GM18868 (cell line): ENCODE measurements around the gene TBC1D19.
A peak's percentile ranks its signal among the peaks of the same experiment; 100 is the strongest.

Source experiments
- ATAC-seq: cut with Tn5 transposase; IDR thresholded peaks from one replicate; pipeline ENCODE4 v1.9.1; 2021; ENCODE audit warnings: mild to moderate bottlenecking, moderate library complexity; ENCODE audit not compliant: unreplicated experiment

Gene TBC1D19

GRCh38 chr4:26729027-26729426 is 145.1 kb downstream of the TBC1D19 start:
- no peak for ATAC-seq

GRCh38 chr4:26729547-26729946 is 145.7 kb downstream of the TBC1D19 start:
- no peak for ATAC-seq

- ATAC-seq: peak; percentile 96
Measured at GRCh38 chr4:26731351-26732035, 147.6 kb downstream of the TBC1D19 start.

GRCh38 chr4:26732356-26732755 is 148.5 kb downstream of the TBC1D19 start:
- no peak for ATAC-seq

- no peak for ATAC-seq
Measured at GRCh38 chr4:26736621-26737020, 152.7 kb downstream of the TBC1D19 start.

GRCh38 chr4:26737385-26737784 is 153.5 kb downstream of the TBC1D19 start:
- ATAC-seq: no peak

- no peak for ATAC-seq
Measured at GRCh38 chr4:26741491-26741871, 157.6 kb downstream of the TBC1D19 start.

- ATAC-seq: peak; percentile 99
Measured at GRCh38 chr4:26746802-26747213, 162.9 kb downstream of the TBC1D19 start.

- no peak for ATAC-seq
Measured at GRCh38 chr4:26748811-26749210, 164.9 kb downstream of the TBC1D19 start.

- no peak for ATAC-seq
Measured at GRCh38 chr4:26749867-26750266, 166.0 kb downstream of the TBC1D19 start.

GRCh38 chr4:26751004-26751403 is 167.1 kb downstream of the TBC1D19 start:
- ATAC-seq: no peak

GRCh38 chr4:26751838-26752237 is 168.0 kb downstream of the TBC1D19 start:
- ATAC-seq: peak; percentile 96

GRCh38 chr4:26753187-26753586 is 169.3 kb downstream of the TBC1D19 start:
- no peak for ATAC-seq

- ATAC-seq: no peak
Measured at GRCh38 chr4:26753617-26754016, 169.7 kb downstream of the TBC1D19 start.

- no peak for ATAC-seq
Measured at GRCh38 chr4:26757751-26758150, 173.9 kb downstream of the TBC1D19 start.

- ATAC-seq: no peak
Measured at GRCh38 chr4:26758899-26759298, 175.0 kb downstream of the TBC1D19 start.

- ATAC-seq: no peak
Measured at GRCh38 chr4:26762650-26763049, 178.8 kb downstream of the TBC1D19 start.

- ATAC-seq: no peak
Measured at GRCh38 chr4:26763063-26763462, 179.2 kb downstream of the TBC1D19 start.

- ATAC-seq: no peak
Measured at GRCh38 chr4:26763648-26764047, 179.8 kb downstream of the TBC1D19 start.

GRCh38 chr4:26764231-26764630 is 180.3 kb downstream of the TBC1D19 start:
- ATAC-seq: no peak

- ATAC-seq: no peak
Measured at GRCh38 chr4:26765515-26765914, 181.6 kb downstream of the TBC1D19 start.

- no peak for ATAC-seq
Measured at GRCh38 chr4:26766141-26766540, 182.3 kb downstream of the TBC1D19 start.
